Testis (tissue), 3 donors: ENCODE measurements around the gene FNIP1. TPM values are rescaled to one million over a fixed set of nuclear protein-coding genes. Genes with fewer than 3 reads are reported as not detected.
"Not testable (repeated sequence)": the region's sequence is repeated elsewhere in the genome, so short reads cannot be mapped to it uniquely, and the experiment has no call there.

Source experiments
- DNase-seq: peaks from one replicate; pipeline ENCODE4 v3.0.0-alpha.2; 2019
- H3K27ac ChIP-seq, 2 donors: fragments of 200-600 bp; sonication (generic); one replicate each; pipeline ENCODE4 v1.5.1; 2019
- H3K27me3 ChIP-seq: fragments of 200-600 bp; sonication (generic); one replicate; pipeline ENCODE4 v1.5.1; 2019
- H3K36me3 ChIP-seq: fragments of 200-600 bp; sonication (generic); one replicate; pipeline ENCODE4 v1.5.1; 2017; ENCODE audit warnings: low read depth; ENCODE audit errors: missing control alignments
- H3K4me1 ChIP-seq: fragments of 200-600 bp; sonication (generic); one replicate; pipeline ENCODE4 v1.5.1; 2019
- H3K4me3 ChIP-seq, 2 donors: fragments of 200-600 bp; sonication (generic); one replicate each; pipeline ENCODE4 v1.5.1; 2017 to 2019
- H3K9me3 ChIP-seq: fragments of 200-600 bp; sonication (generic); one replicate; pipeline ENCODE4 v1.5.1; 2017
- CTCF ChIP-seq, 3 experiments: fragments of 450-650 bp in 2 of 3; fragments of 200-600 bp in 1 of 3; sonication (generic) in 1 of 3; IDR thresholded peaks; one replicate each; pipeline ENCODE4 v1.5.1; 2016 to 2019; ENCODE audit warnings: antibody characterized with exemption in 3 of 3, mild to moderate bottlenecking in 2 of 3, moderate library complexity in 1 of 3
- POLR2A ChIP-seq: fragments of 450-650 bp; IDR thresholded peaks from one replicate; pipeline ENCODE4 v1.6.1; 2017; ENCODE audit warnings: antibody characterized with exemption, mild to moderate bottlenecking, moderate library complexity
- WGBS, 2 donors: methylation state at CpG; one replicate each; pipeline ENCODE4 v1.1.5; 2018; 5-methylcytosine and 5-hydroxymethylcytosine counted together
- intact Hi-C: fragments of 100-400 bp; cut with DNase I; formaldehyde crosslinking; loops from one replicate; pipeline ENCODE4 v1.15.1; 2023; ENCODE audit warnings: low total_unique reads
- polyA plus RNA-seq: library from polyadenylated mRNA; stranded (reverse); fragments of 350-450 nt; fragmentation: Illumina TruSeq; extraction: RNeasy Lipid Tissue Mini Kit (QIAGEN cat#74804); gene quantifications from one replicate; pipeline ENCODE4 v1.2.3, GENCODE V29; 2014; ENCODE audit warnings: low read depth, low replicate concordance; ENCODE audit not compliant: insufficient read depth
- total RNA-seq, 2 donors: library from RNA; depleted of rRNA; stranded (reverse); fragments of >200 nt; gene quantifications; one replicate each; pipeline ENCODE4 v1.2.3, GENCODE V29; 2016

FNIP1 gene
- total and polyA plus RNA-seq, 3 donors from 2014 or later, result 29.2 to 61.3 (median 60.1) TPM

GRCh38 chr5:131622633-131623032, 174.2 kb downstream of the FNIP1 start:
- no peaks in the 10 kb centered on the region for H3K9me3 ChIP-seq
- no peak overlapping the region for H3K27ac ChIP-seq
- no peak for DNase-seq
- WGBS, 2 donors, result 37 to 66% methylated on average over 2 of the region's 2 CpGs
- TF ChIP-seq CTCF (IDR thresholded peaks at IDR 0.05) (no peak), POLR2A (no peak)
- no peaks in the 10 kb centered on the region for H3K4me1 ChIP-seq
- no peaks in the 10 kb centered on the region for H3K27me3 ChIP-seq
- no peak overlapping the region for H3K4me3 ChIP-seq
- no peaks in the 10 kb centered on the region for H3K36me3 ChIP-seq
- intact Hi-C loops, result no loop called here

GRCh38 chr5:131621164-131621563, 175.7 kb downstream of the FNIP1 start:
- DNase-seq, H3K27me3 ChIP-seq, H3K4me1 ChIP-seq, intact Hi-C loops, H3K4me3 ChIP-seq, H3K9me3 ChIP-seq, H3K36me3 ChIP-seq, H3K27ac ChIP-seq: not testable (repeated sequence)
- WGBS, 2 donors, result 91 to 95% methylated on average over 2 of the region's 2 CpGs

- Histone ChIP-seq H3K27ac (no peak overlapping the region), H3K9me3 (no peaks in the 10 kb centered on the region), H3K4me1 (no peaks in the 10 kb centered on the region), H3K27me3 (no peaks in the 10 kb centered on the region), H3K36me3 (no peaks in the 10 kb centered on the region), H3K4me3 (no peak overlapping the region)
- DNase-seq, result no peak
- TF ChIP-seq CTCF (IDR thresholded peaks at IDR 0.05) (no peak), POLR2A (no peak)
- WGBS, 2 donors, result 80 to 81% methylated on average over 8 of the region's 8 CpGs
- intact Hi-C loops, result no loop called here
These were observed 177.7 kb downstream of the FNIP1 start for GRCh38 chr5:131619102-131619501.

GRCh38 chr5:131617140-131617822, 179.5 kb downstream of the FNIP1 start:
- TF ChIP-seq CTCF (IDR thresholded peaks at IDR 0.05) (no peak), POLR2A (no peak)
- WGBS, 2 donors, result 69 to 77% methylated on average over 11 of the region's 11 CpGs
- Histone ChIP-seq H3K27me3 (no peaks in the 10 kb centered on the region), H3K4me1 (no peaks in the 10 kb centered on the region), H3K9me3 (no peaks in the 10 kb centered on the region), H3K4me3 (no peak overlapping the region), H3K36me3 (no peaks in the 10 kb centered on the region), H3K27ac (no peak overlapping the region)
- no peak for DNase-seq
- intact Hi-C loops, result no loop called here

GRCh38 chr5:131615957-131616356, 180.9 kb downstream of the FNIP1 start:
- Histone ChIP-seq H3K27me3 (no peaks in the 10 kb centered on the region), H3K27ac (no peak overlapping the region), H3K4me1 (no peaks in the 10 kb centered on the region), H3K4me3 (no peak overlapping the region), H3K9me3 (no peaks in the 10 kb centered on the region), H3K36me3 (no peaks in the 10 kb centered on the region)
- TF ChIP-seq CTCF (IDR thresholded peaks at IDR 0.05) (no peak), POLR2A (no peak)
- intact Hi-C loops, result no loop called here
- WGBS, 2 donors, result 91 to 97% methylated on average over 2 of the region's 2 CpGs
- no peak for DNase-seq
